Fibroblast of pulmonary artery (primary cell): Measurements from ENCODE around the gene ADIPOR1.
"Not testable (repeated sequence)": the region's sequence is repeated elsewhere in the genome, so short reads cannot be mapped to it uniquely, and the experiment has no call there.

Experiments used
- DNase-seq: peaks from one replicate; pipeline ENCODE4 v3.0.0-alpha.2; 2010; ENCODE audit warnings: low read depth
- H3K4me3 ChIP-seq: replicated peaks from 2 replicates; pipeline ENCODE4 v1.5.1; 2011; ENCODE audit warnings: low read depth, mild to moderate bottlenecking, control low read depth, low read length, moderate library complexity
- CTCF ChIP-seq: IDR thresholded peaks from 2 replicates; pipeline ENCODE4 v1.5.1; 2011; ENCODE audit warnings: mild to moderate bottlenecking, control low read depth, low read length, inconsistent platforms; ENCODE audit errors: missing control alignments

ADIPOR1 gene

GRCh38 chr1:202951437-202951836 is 6.7 kb downstream of the ADIPOR1 start:
- no peak for DNase-seq
- no peak for TF ChIP-seq CTCF
- no peak overlapping the region for H3K4me3 ChIP-seq

- no peak for TF ChIP-seq CTCF
Observed at GRCh38 chr1:202945483-202945882, 12.6 kb downstream of the ADIPOR1 start.

GRCh38 chr1:202944438-202944921 is 13.6 kb downstream of the ADIPOR1 start:
- no peak overlapping the region for H3K4me3 ChIP-seq
- TF ChIP-seq CTCF = no peak
- DNase-seq = no peak

More at GRCh38 chr1:202945483-202945882, 12.6 kb downstream of the ADIPOR1 start:
- no peak overlapping the region for H3K4me3 ChIP-seq
- no peak for DNase-seq

GRCh38 chr1:202942426-202942825 is 15.7 kb downstream of the ADIPOR1 start:
- H3K4me3 ChIP-seq = no peak overlapping the region
- no peak for DNase-seq
- no peak for TF ChIP-seq CTCF

GRCh38 chr1:202941372-202941771 is 16.7 kb downstream of the ADIPOR1 start:
- H3K4me3 ChIP-seq = no peak overlapping the region
- no peak for DNase-seq
- no peak for TF ChIP-seq CTCF

- no peak overlapping the region for H3K4me3 ChIP-seq
- no peak for TF ChIP-seq CTCF
- DNase-seq = no peak
Observed at GRCh38 chr1:202940561-202940960, 17.6 kb downstream of the ADIPOR1 start.

- TF ChIP-seq CTCF = no peak
- no peak for DNase-seq
- no peak overlapping the region for H3K4me3 ChIP-seq
Observed at GRCh38 chr1:202938287-202938925, 19.7 kb downstream of the ADIPOR1 start.

GRCh38 chr1:202936409-202936808 is 21.7 kb downstream of the ADIPOR1 start:
- DNase-seq, H3K4me3 ChIP-seq: not testable (repeated sequence)
